CD4-positive, alpha-beta T cell treated with Interleukin-2 at 100 ng/mL for 4 hours (primary cell): Measurements from ENCODE around the gene AK4.

ENCODE experiments used
- DNase-seq: peaks from one replicate; pipeline ENCODE4 v3.0.0-alpha.2; 2020; ENCODE audit warnings: low spot score

The AK4 gene

DNA sequence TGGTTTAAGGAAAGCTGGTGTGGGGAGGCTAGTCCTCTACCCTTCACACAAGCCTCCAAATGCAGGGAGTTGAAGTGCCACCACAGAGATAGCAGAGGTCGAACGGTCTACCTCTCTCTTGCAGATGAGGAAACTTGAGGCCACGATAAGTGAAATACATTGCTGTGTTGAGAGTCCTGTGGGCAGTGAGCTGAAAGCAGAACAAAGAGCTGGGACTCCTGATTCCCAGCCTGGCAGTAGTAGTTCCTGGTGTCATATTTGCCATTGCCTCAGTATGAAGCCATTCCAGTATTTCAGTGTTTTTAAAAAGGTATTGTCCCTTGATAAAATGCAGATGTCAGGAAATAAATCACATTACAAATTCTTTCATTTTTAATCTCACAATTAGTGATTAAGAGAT is 28.6 kb downstream of the AK4 start:
- no peak for DNase-seq

DNA sequence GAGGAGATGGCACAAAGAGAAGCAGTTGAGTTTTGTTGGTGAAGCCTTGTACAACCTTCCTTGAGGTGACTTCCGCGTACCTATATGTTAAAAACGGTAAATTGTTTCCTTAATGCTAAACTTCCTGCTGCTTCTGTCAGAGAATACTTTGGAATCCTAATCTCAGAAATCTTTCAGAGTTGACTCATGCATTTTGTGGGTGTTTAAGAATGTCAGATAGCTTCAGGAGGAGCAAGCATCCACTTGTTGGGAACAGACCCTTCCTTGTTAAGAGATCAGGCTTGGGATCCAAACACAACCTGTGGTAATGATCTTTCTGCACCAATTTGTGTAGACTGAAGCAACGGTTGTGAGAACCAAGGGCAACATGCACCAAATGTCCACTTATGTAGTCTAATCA is 29.5 kb downstream of the AK4 start:
- DNase-seq: no peak

GRCh38 chr1:65178235-65178634 is 30.2 kb downstream of the AK4 start:
- DNase-seq: no peak

DNA sequence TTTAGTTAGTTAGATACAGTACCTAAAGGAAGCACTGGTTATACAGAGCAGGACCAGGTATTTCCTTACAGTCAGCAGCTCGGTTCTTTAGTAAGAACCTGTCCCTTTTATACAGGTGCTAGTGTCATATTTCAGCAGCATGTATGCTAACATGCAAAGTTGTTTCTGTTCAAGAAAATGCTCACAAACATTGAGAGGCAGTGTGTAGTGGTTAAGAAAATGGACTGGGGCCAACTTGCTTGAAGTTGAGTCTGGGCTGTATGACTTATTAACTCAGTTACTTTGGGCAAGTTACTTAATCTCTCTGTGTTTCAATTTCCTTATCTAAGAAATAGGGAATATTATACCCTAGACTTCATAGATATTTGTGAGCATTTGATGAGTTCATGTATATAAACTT is 31.1 kb downstream of the AK4 start:
- no peak for DNase-seq

- no peak for DNase-seq
These were observed 33.0 kb downstream of the AK4 start for GRCh38 chr1:65180977-65181376.

GRCh38 chr1:65182658-65183268 is 34.8 kb downstream of the AK4 start:
- no peak for DNase-seq

GRCh38 chr1:65189576-65190115 is 41.6 kb downstream of the AK4 start:
- no peak for DNase-seq

DNA sequence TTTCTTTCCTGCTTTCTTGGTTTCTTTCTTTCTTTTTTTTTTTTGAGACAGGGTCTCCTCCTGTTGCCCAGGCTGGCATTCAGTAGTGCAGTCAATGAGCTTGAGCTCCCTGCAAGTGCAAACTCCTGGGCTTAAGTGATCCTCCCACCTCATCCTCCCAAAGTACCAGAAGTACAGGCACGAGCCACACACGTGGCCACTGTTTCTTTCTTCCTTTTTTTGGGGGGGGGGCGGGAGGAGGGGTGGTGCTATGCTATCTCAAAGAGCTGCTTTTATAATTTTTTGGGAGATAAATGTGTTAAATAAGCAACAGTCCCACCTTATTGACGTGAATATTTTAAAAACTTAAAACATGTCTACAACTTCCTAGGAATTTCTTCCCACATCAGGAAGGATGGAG is 42.2 kb downstream of the AK4 start:
- no peak for DNase-seq

DNA sequence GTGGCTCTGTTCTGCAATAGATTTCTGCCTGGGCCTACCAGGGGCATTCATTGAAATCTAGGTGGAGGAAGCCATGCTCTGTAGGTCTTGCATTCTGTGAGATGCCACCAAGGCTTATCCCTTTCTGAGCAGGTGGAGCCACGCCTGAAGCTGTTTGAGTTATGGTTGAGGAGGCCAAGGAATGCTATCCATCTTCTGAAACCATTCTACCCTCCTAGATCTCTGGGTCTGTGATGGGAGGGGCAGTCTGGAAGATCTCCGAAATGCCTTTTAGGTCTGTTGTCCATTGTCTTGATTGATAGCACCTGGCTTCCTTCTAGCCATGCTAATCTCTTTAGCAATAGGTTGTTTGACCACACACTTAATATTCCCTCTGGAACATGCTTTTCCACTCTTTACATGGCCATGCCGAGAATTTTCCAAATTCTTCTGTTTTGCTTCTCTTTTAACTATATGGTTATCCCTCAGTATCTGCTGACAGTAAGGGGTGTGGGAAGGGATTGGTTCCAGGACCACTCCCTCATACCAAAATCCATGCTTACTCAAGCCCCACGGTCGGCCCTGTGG is 45.2 kb downstream of the AK4 start:
- no peak for DNase-seq

DNA sequence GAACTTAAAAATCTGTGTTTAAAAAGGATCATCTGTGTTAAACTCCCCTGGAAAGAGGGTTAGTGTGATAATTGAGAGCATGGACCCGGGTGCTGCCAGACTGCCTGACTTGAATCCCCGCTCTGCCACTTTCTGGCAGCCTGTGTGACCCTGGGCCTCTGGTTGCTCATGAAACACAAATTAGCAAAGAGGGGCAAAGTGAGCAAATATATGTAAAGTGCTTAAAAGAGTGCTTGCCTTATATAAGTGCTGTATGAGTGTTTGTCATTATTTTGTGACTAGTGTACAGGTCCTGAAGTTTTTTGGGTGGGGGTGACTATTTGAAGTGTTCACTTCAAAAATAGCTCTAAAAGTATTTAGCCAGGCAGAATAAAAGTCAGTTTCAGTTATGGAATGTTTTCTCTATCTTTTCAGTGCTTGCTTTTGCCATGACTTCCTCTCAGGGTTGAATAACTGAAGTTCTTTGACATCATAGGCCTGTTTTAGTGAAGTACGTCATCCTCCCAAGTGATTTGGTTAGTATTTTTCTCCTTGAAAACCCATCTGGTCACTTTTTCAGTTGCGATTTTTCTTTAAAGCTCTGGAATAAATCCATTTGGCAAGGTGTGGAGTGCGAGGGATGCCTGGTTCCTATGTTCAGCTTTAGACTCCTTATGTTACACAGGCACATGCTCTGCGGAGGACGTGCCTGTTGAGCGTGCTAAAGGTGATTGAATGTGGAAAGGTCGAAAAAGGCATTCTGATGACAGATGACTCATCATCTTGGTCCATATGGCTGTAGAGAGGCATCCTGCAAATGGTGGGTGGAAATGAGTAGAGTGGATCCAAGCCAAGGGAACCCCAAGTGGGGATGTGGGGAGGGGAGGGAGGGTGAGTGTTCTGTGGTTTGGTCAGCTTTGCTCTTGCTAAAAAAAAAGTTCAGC is 47.8 kb downstream of the AK4 start:
- no peak for DNase-seq

DNA sequence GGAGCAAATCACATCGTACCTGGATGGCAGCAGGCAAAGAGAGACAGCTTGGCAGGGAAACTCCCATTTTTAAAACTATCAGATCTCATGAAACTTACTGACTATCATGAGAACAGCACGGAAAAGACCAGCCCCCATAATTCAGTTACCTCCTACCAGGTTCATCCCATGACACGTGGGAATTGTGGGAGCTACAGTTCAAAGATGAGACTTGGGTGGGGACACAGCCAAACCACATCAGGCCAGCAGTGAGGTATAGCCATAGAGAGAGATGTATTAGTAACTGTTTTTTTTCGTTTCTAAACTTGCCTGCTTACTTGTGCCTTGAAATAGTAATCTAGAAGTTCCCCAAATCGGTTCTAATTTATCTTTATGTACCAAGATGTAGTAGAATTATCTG is 48.9 kb downstream of the AK4 start:
- no peak for DNase-seq

- DNase-seq: no peak
These were observed 49.6 kb downstream of the AK4 start for GRCh38 chr1:65197636-65198035.

DNA sequence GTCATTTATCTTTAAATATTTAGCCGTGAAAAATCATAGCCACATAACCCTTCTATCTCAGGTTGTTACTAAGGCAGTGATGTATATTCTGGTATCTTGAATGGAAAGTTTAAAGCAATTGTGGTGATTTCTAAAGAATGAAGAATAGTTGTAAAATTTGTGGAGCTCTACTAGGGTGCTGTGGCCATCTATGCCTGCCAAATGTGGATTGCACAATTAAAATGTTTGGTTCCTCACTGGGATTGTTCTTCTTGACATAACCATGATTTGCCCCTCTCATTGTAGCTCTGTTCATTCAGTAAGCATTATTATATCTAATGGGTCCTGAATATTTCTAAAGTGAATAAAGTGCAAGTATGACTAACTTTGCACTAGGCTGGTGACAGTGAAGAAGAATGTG is 50.1 kb downstream of the AK4 start:
- DNase-seq: no peak

- no peak for DNase-seq
These were observed 52.4 kb downstream of the AK4 start for GRCh38 chr1:65200411-65200810.

GRCh38 chr1:65206836-65207235 is 58.8 kb downstream of the AK4 start:
- DNase-seq: no peak

- no peak for DNase-seq
These were observed 59.3 kb downstream of the AK4 start for GRCh38 chr1:65207317-65207716.

- no peak for DNase-seq
These were observed 60.6 kb downstream of the AK4 start for GRCh38 chr1:65208563-65208973.

GRCh38 chr1:65209005-65209885 is 61.2 kb downstream of the AK4 start:
- peak; percentile 19 for DNase-seq

DNA sequence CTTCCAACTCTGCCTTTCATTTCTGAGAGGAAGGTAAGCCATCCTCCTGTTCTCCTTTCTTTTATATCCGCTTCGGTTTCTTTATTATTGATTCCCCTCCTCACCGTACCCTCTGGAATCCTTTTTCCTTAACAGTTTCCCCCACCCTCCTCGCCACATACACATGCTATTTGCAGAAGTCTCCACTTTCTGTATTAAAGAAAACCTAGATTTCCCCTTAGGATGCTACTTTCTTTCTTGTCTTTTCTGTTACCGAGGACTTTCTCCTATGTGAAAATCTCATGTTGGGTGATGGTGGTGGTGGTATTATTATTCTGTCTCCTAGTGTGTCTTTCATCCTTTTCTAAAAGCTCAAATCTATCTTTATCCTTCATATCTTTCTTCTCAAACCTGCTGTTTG is 62.3 kb downstream of the AK4 start:
- DNase-seq: no peak

DNA sequence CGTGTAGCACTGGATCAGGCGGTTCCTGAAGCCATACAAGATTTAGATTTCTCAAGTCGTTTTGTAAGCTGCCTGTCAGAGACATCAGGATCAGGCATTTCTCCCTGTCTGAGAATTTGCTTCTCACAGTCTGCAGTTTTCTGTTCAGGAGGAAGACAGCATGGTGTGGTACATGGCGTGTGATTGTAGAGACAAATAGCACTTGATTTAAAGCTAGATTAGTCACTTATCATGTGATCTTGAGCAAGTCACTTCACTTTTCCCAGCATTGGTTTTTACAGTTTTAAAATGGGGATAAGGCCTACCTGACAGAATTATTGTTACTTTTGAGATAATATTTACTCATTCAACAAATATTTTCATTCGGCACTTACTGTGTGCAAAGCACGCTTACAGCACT is 63.3 kb downstream of the AK4 start:
- DNase-seq: no peak

DNA sequence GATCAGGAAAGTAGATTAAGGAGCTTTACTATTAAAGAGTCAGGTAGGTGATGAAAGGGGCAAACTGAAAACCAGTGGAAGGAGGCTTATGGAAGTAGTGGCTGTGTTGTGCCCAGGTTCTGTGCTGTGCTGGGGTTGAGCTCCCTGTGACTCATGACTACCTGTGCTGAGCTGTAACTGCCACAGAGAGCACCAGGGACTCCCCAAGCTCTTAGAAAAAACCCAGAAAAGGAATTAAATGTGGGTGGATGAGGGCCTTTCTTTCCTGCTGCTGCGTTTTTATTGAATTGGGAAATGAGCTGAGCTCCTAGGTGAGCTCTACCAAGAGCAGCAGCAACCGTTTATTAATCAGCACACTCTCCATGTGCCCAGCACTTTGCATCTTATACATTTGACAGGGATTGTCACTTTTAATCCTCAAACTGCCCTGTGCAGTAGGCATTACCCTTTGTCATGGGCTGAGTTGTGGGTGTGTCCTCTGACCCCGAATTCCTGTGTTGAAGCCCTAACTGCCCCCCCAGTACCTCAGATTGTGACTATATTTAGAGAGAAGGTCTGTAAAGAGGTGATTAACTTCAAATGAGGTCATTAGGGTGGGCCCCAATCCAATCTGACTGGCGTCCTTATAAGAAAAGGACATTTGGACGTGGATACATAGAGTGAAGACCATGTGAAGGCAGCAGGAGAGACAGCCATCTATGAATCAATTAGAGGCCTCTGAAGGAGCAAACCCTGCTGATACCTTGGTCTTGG is 65.4 kb downstream of the AK4 start:
- no peak for DNase-seq
